ENCODE data around the gene SLC5A9.
"Not testable (repeated sequence)": the region's sequence is repeated elsewhere in the genome, so short reads cannot be mapped to it uniquely, and the experiment has no call there.

SLC5A9 gene

GRCh38 chr1:48242141-48242736 lies 19.7 kb downstream of the SLC5A9 start:
- DNase-seq (ENCODE audit: low read depth) = no peak

- no peak for DNase-seq (ENCODE audit: low read depth)
These were observed 22.6 kb downstream of the SLC5A9 start for GRCh38 chr1:48245106-48245505.

- DNase-seq (ENCODE audit: low read depth) = no peak
These were observed 24.2 kb downstream of the SLC5A9 start for GRCh38 chr1:48246727-48247126.

GRCh38 chr1:48248356-48248755 lies 25.8 kb downstream of the SLC5A9 start:
- DNase-seq (ENCODE audit: low read depth) = no peak

GRCh38 chr1:48249868-48250267 lies 27.4 kb downstream of the SLC5A9 start:
- no peak for DNase-seq (ENCODE audit: low read depth)

- no peak for DNase-seq (ENCODE audit: low read depth)
These were observed 28.1 kb downstream of the SLC5A9 start for GRCh38 chr1:48250572-48250971.

- DNase-seq (ENCODE audit: low read depth) = no peak
These were observed 28.8 kb downstream of the SLC5A9 start for GRCh38 chr1:48251323-48251722.

GRCh38 chr1:48251821-48252220 lies 29.3 kb downstream of the SLC5A9 start:
- DNase-seq (ENCODE audit: low read depth) = no peak

- DNase-seq (ENCODE audit: low read depth) = no peak
These were observed 31.7 kb downstream of the SLC5A9 start for GRCh38 chr1:48254254-48254653.

- DNase-seq (ENCODE audit: low read depth) = no peak
These were observed 35.6 kb downstream of the SLC5A9 start for GRCh38 chr1:48258106-48258505.

- no peak for DNase-seq (ENCODE audit: low read depth)
These were observed 39.4 kb downstream of the SLC5A9 start for GRCh38 chr1:48261881-48262400.

GRCh38 chr1:48263041-48263440 lies 40.5 kb downstream of the SLC5A9 start:
- no peak for DNase-seq (ENCODE audit: low read depth)

GRCh38 chr1:48266576-48266975 lies 44.1 kb downstream of the SLC5A9 start:
- DNase-seq (ENCODE audit: low read depth) = no peak

- not testable (repeated sequence) for DNase-seq (ENCODE audit: low read depth)
These were observed 54.9 kb downstream of the SLC5A9 start for GRCh38 chr1:48277437-48277836.

GRCh38 chr1:48282329-48282728 lies 59.8 kb downstream of the SLC5A9 start:
- not testable (repeated sequence) for DNase-seq (ENCODE audit: low read depth)

GRCh38 chr1:48284696-48285420 lies 62.3 kb downstream of the SLC5A9 start:
- not testable (repeated sequence) for DNase-seq (ENCODE audit: low read depth)

- DNase-seq (ENCODE audit: low read depth) = no peak
These were observed 63.0 kb downstream of the SLC5A9 start for GRCh38 chr1:48285525-48285924.

- no peak for DNase-seq (ENCODE audit: low read depth)
These were observed 68.9 kb downstream of the SLC5A9 start for GRCh38 chr1:48291421-48291820.

- no peak for DNase-seq (ENCODE audit: low read depth)
These were observed 70.2 kb downstream of the SLC5A9 start for GRCh38 chr1:48292706-48293105.

- DNase-seq (ENCODE audit: low read depth) = not testable (repeated sequence)
These were observed 71.6 kb downstream of the SLC5A9 start for GRCh38 chr1:48294094-48294493.

GRCh38 chr1:48294656-48295055 lies 72.1 kb downstream of the SLC5A9 start:
- DNase-seq (ENCODE audit: low read depth) = no peak

Data from stimulated activated CD8-positive, alpha-beta memory T cell treated with anti-CD3 and anti-CD28 coated beads, Interleukin-7, amount 100 ng/mL, for 24 hours (primary cell).